HepG2 (cell line): Measurements from ENCODE around the gene FBXO30. TPM values are rescaled to one million over a fixed set of nuclear protein-coding genes. Genes with fewer than 3 reads are reported as not detected.

Source experiments
- ATAC-seq: fragments of 200-7000 bp; cut with Tn5 transposase; 3 replicates; pipeline ENCODE4 v1.9.1; 2020; ENCODE audit warnings: mild to moderate bottlenecking, moderate library complexity
- BruUV-seq: library from RNA; stranded (reverse); fragments of 400-500 nt; replicated peaks from 2 replicates; lab custom pipeline; 2021; lab: Mats Ljungman, UMichigan
- CTCF ChIA-PET: fragments of 300-600 bp; formaldehyde crosslinking; extraction: SDS; loops from one replicate; lab custom pipeline; 2021; ENCODE audit warnings: low total read pairs, inconsistent platforms, low intra/inter-chr PET ratio; lab: Yijun Ruan, JAX
- POLR2A ChIA-PET: fragments of 350-600 bp; sonication (Branson Sonifier 250); formaldehyde crosslinking; loops from one replicate; lab custom pipeline; 2020; ENCODE audit warnings: antibody characterized with exemption, inconsistent platforms; lab: Yijun Ruan, JAX
- DNase-seq: peaks from one replicate; pipeline ENCODE4 v3.0.0-alpha.2; 2015; ENCODE audit warnings: low spot score
- FAIRE-seq: peaks from 3 replicates; lab custom pipeline; 2011; peaks lifted over from hg19 to GRCh38; lab: Jason Lieb, UNC
- H2AFZ ChIP-seq: one replicate; pipeline ENCODE4 v1.6.1; 2011; ENCODE audit warnings: low read length, inconsistent platforms
- H3K27ac ChIP-seq: fragments of 300-600 bp; 3 replicates; pipeline ENCODE4 v1.8.0; 2011; ENCODE audit warnings: mixed run types, mild to moderate bottlenecking, mixed read lengths, low read length, inconsistent platforms; ENCODE audit not compliant: insufficient read depth; ENCODE audit errors: extremely low read length
- H3K27me3 ChIP-seq, 2 experiments: fragments of 200-600 bp in 1 of 2; 2 replicates in 1 of 2; 3 replicates in 1 of 2; pipeline versions ENCODE4 v1.6.0 to v1.8.0; 2011; ENCODE audit warnings: low read length in 2 of 2, mild to moderate bottlenecking in 2 of 2, moderate library complexity in 2 of 2, inconsistent platforms in 1 of 2; ENCODE audit not compliant: insufficient read depth in 2 of 2, control insufficient read depth in 1 of 2
- H3K36me3 ChIP-seq, 2 experiments: fragments of 200-600 bp in 1 of 2; replicated peaks in 1 of 2; 2 replicates in 1 of 2; 3 replicates in 1 of 2; pipeline versions ENCODE4 v1.5.1 to v1.8.0; 2011; ENCODE audit warnings: low read length in 2 of 2, inconsistent platforms in 1 of 2; ENCODE audit not compliant: insufficient read depth in 2 of 2, control insufficient read depth in 1 of 2
- H3K4me1 ChIP-seq: 2 replicates; pipeline ENCODE4 v1.5.1; 2012; ENCODE audit warnings: low read length, inconsistent platforms; ENCODE audit not compliant: insufficient read depth
- H3K4me2 ChIP-seq: 2 replicates; pipeline ENCODE4 v1.6.0; 2011; ENCODE audit warnings: low read depth, low read length, inconsistent platforms
- H3K4me3 ChIP-seq, 3 experiments: fragments of 200-600 bp in 1 of 3; sonication (generic), shearing (Covaris generic) in 1 of 3; replicated peaks in 1 of 3; 2 replicates each; pipeline ENCODE4 v1.5.1; 2011 to 2016; ENCODE audit warnings: low read length in 3 of 3, inconsistent platforms in 2 of 3, low read depth in 2 of 3, mild to moderate bottlenecking in 2 of 3, control low read depth in 1 of 3, mixed read lengths in 1 of 3; ENCODE audit not compliant: insufficient read depth in 1 of 3
- H3K79me2 ChIP-seq: one replicate; pipeline ENCODE4 v1.6.1; 2011; ENCODE audit warnings: low read length, inconsistent platforms; ENCODE audit not compliant: insufficient read depth
- H3K9ac ChIP-seq: 2 replicates; pipeline ENCODE4 v1.6.0; 2011; ENCODE audit warnings: mild to moderate bottlenecking, low read depth, low read length, inconsistent platforms; ENCODE audit not compliant: insufficient read depth
- H3K9me3 ChIP-seq: 2 replicates; pipeline ENCODE4 v1.5.1; 2012; ENCODE audit warnings: mild to moderate bottlenecking, low read length
- H4K20me1 ChIP-seq: 2 replicates; pipeline ENCODE4 v1.6.0; 2011; ENCODE audit warnings: inconsistent platforms, mild to moderate bottlenecking, low read length, moderate library complexity; ENCODE audit not compliant: insufficient read depth
- CREB1 ChIP-seq, 2 experiments: fragments of 450-650 bp in 1 of 2; IDR thresholded peaks; 2 replicates each; pipeline ENCODE4 v1.6.1; 2016 to 2017; ENCODE audit warnings: control low read depth in 1 of 2, mild to moderate bottlenecking in 1 of 2, missing compliant biosample characterization in 1 of 2, missing genetic modification characterization in 1 of 2
- HMG20B ChIP-seq: conservative IDR thresholded peaks from 2 replicates; pipeline ENCODE4 v1.6.1; 2016; ENCODE audit warnings: missing genetic modification reagents, missing compliant biosample characterization
- HNRNPK ChIP-seq: fragments of 200-400 bp; formaldehyde crosslinking; IDR thresholded peaks from 2 replicates; pipeline ENCODE4 v1.6.1; 2018; ENCODE audit warnings: low read length, low read depth, moderate library complexity, mild to moderate bottlenecking; ENCODE audit not compliant: poor library complexity, severe bottlenecking
- KLF13 ChIP-seq: sonication (generic); formaldehyde crosslinking; IDR thresholded peaks from 2 replicates; pipeline ENCODE4 v1.4.0; 2020; ENCODE audit warnings: mild to moderate bottlenecking, missing genetic modification reagents
- NFE2L2 ChIP-seq: fragments of 150-350 bp; IDR thresholded peaks from 2 replicates; pipeline ENCODE4 v1.6.1; 2014; ENCODE audit warnings: low read length
- PITX1 ChIP-seq: sonication (generic); formaldehyde crosslinking; IDR thresholded peaks from 2 replicates; pipeline ENCODE4 v1.5.1; 2020; ENCODE audit warnings: mild to moderate bottlenecking, missing genetic modification reagents
- SOX6 ChIP-seq, 2 experiments: fragments of 450-650 bp in 1 of 2; sonication (generic) in 1 of 2; formaldehyde crosslinking in 1 of 2; IDR thresholded peaks; 2 replicates each; pipeline versions ENCODE4 v1.4.0 to v1.6.1; 2017 to 2020; ENCODE audit warnings: antibody characterized with exemption in 1 of 2, mild to moderate bottlenecking in 1 of 2, missing genetic modification reagents in 1 of 2
- ZNF839 ChIP-seq: sonication (generic); formaldehyde crosslinking; IDR thresholded peaks from 2 replicates; pipeline ENCODE4 v1.4.0; 2020; ENCODE audit warnings: missing genetic modification reagents, mild to moderate bottlenecking, borderline replicate concordance
- WGBS: methylation state at CpG from one replicate; pipeline ENCODE4 v1.1.6; 2017; ENCODE audit warnings: low lambda C conversion rate; 5-methylcytosine and 5-hydroxymethylcytosine counted together
- in situ Hi-C: cut with HindIII; loops from 2 replicates; pipeline ENCODE4 v1.10.0; 2017; ENCODE audit warnings: low pct_unique_long_range_greater_than_20kb; ENCODE audit not compliant: extremely low pct_ligation_motif_present
- intact Hi-C: fragments of 100-400 bp; cut with micrococcal nuclease; formaldehyde crosslinking; loops from one replicate; pipeline ENCODE4 v1.10.0; 2022; ENCODE audit not compliant: unreplicated experiment
- polyA plus RNA-seq, 8 experiments: library from polyadenylated mRNA; depleted of rRNA in 3 of 8; stranded (reverse) in 7 of 8; unstranded in 1 of 8; fragments of >200 nt; fragmentation: Illumina TruSeq in 4 of 8; extraction: Trizol in 4 of 8; gene quantifications; 2 replicates each; pipeline versions ENCODE4 v1.2.1 to v1.2.3, GENCODE V29; 2011 to 2016; ENCODE audit warnings: low read depth in 4 of 8, missing spikeins in 1 of 8, mixed read lengths in 1 of 8; ENCODE audit not compliant: insufficient read depth in 1 of 8
- total RNA-seq, 5 experiments: library from RNA; depleted of rRNA; stranded (reverse); fragments of >200 nt; fragmentation: Illumina TruSeq; extraction: Trizol; gene quantifications; 2 replicates each; pipeline ENCODE4 v1.2.3, GENCODE V29; 2016; ENCODE audit warnings: low read depth in 1 of 5

Gene FBXO30
- total and polyA plus RNA-seq, 2 of the 13 experiments (the other 11 are each of a cell fraction or from before 2014, with no cell fraction given) = 3.2 to 7.1 TPM

- POLR2A ChIA-PET = no interaction called here
- Histone ChIP-seq H2AFZ (no peak overlapping the region), H3K9me3 (no peaks in the 10 kb centered on the region), H3K4me3 (no peak overlapping the region), H3K36me3 (no peaks in the 10 kb centered on the region), H3K4me2 (no peak overlapping the region), H3K4me1 (no peaks in the 10 kb centered on the region), H3K27me3 (no peaks in the 10 kb centered on the region), H3K9ac (no peak overlapping the region), H4K20me1 (no peaks in the 10 kb centered on the region), H3K27ac (no peak overlapping the region), H3K79me2 (no peaks in the 10 kb centered on the region)
- intact Hi-C loops = no loop called here
- ATAC-seq (no peak), DNase-seq (no peak), FAIRE-seq (no peak)
- WGBS = 88% methylated on average over 3 of the region's 3 CpGs
- in situ Hi-C loops = no loop called here
- CTCF ChIA-PET = no interaction called here
- TF ChIP-seq HMG20B (CRISPR knock-in tag) (no peak), KLF13 (CRISPR knock-in tag) (no peak), PITX1 (no peak), SOX6 (IDR thresholded peaks at IDR 0.05) (no peak), SOX6 (CRISPR knock-in tag; IDR thresholded peaks at IDR 0.05) (no peak), HNRNPK (peak; percentile 14)
- BruUV-seq = no TSS peak
These were observed 31.0 kb upstream of the FBXO30 start for GRCh38 chr6:145845557-145845956.

GRCh38 chr6:145844933-145845540, 30.4 kb upstream of the FBXO30 start:
- Histone ChIP-seq H3K27ac (no peak overlapping the region), H3K27me3 (no peaks in the 10 kb centered on the region), H3K4me1 (no peaks in the 10 kb centered on the region), H3K9ac (no peak overlapping the region), H4K20me1 (no peaks in the 10 kb centered on the region), H3K36me3 (no peaks in the 10 kb centered on the region), H3K4me2 (no peak overlapping the region), H3K79me2 (no peaks in the 10 kb centered on the region), H3K4me3 (no peak overlapping the region), H2AFZ (no peak overlapping the region), H3K9me3 (no peaks in the 10 kb centered on the region)
- intact Hi-C loops = no loop called here
- FAIRE-seq (no peak), DNase-seq (no peak), ATAC-seq (no peak)
- CTCF ChIA-PET = no interaction called here
- in situ Hi-C loops = no loop called here
- TF ChIP-seq CREB1 (IDR thresholded peaks at IDR 0.05) = 0 out of 2 replicates have a peak, but pooled peaks have one; percentile 5
- no peak for TF ChIP-seq CREB1 (CRISPR knock-in tag; IDR thresholded peaks at IDR 0.05)
- TF ChIP-seq NFE2L2 = 0 out of 2 replicates have a peak, but pooled peaks have one; percentile 12
- no peak for TF ChIP-seq ZNF839 (CRISPR knock-in tag)
- no TSS peak for BruUV-seq
- 47% methylated on average over 4 of the region's 4 CpGs for WGBS
- POLR2A ChIA-PET = no interaction called here
